ENCODE measurements around the gene TRIM47.

Gene TRIM47

GRCh38 chr17:75908201-75908600, 29.8 kb upstream of the TRIM47 start:
- DNase-seq = no peak

GRCh38 chr17:75906143-75906884, 27.9 kb upstream of the TRIM47 start:
- no peak for DNase-seq

- peak; percentile 95 to 97 for DNase-seq
Observed at GRCh38 chr17:75904749-75905521, 26.6 kb upstream of the TRIM47 start, which contains the start of gene MRPL38. Gene MRPL38 (minus strand): TSS chr17:75904884. CDS start chr17:75904875, 9 bp downstream.

DNA sequence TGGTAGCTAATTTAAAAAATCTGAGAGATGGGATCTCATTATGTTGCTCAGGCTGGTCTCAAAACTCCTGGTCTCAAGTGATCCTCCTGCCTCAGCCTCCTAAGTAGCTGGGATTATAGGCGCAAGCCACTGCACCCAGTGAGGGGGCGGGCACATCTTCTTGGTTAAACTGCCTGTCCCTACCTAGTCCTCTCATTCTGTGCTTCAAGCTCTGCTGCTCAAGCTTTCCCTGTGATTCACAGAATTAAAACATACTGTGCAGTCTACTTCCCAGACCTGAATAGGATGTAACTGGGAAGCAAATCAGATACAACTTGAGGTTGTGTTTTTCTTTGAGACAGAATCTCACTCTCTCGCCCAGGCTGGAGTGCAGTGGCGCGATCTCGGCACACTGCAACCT, 24.0 kb upstream of the TRIM47 start:
- no peak for DNase-seq

- DNase-seq = no peak
Observed at GRCh38 chr17:75901727-75902126, 23.3 kb upstream of the TRIM47 start.

DNA sequence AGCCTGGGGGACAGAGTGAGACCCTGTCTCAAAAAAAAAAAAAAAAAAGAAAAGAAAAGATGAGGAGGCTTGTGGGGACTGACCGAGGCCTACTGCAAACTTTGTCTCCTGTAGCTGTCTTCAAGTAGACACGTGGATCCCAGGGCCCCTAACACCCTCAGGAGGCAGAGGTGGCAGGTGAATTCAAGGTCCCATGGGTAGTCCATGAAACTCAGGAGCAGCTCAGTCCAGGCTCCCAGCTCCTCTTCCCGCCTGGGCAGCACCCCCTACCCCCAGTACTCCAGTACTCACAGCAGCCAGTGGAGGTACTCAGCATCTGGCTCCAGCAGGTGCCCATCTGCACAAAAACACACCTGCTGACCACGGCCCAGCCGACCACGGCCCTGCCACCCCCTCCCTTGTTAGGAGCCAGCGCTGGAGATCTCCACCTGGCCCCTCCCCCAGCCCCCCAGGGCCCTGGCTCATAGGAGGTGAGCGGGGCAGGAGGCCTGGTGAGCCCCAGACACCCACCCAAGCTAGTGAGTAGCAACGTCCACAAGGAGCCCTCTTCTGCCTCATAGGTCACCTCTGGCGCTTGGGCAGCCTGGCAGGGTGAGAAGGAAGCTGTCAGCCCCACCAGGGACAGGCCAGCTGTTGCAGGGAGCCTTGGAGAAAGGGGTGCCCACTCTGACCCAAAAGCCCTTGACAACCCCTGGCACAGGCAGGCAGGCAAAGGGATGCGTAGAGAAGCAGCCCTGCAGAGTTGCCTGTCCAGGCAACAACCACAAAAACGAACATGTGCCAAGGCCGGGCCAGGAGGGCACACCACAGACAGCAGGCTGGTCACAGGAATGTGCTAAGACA, 22.5 kb upstream of the TRIM47 start:
- no peak for DNase-seq

GRCh38 chr17:75899767-75900468, 21.5 kb upstream of the TRIM47 start:
- DNase-seq = no peak

DNA sequence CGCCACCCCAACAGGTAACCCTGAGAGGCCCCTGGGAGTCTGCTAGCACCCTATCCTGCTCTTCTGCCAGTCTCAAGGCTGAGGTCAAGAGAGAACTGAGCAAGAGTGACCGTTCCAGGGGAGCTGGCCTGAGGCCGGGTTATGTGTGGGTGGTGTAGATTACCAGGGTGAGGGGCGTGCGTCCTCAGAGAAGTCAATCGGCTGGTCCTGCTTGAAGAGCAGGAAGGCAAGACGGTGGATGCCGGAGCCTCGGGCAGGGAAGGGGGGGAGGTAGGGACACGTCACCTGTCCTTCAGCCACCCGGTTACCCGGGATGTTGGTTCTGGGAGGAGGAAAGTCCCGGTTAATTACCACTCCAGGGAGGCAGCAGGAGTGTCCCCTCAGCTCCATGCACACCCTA, 21.0 kb upstream of the TRIM47 start:
- DNase-seq = no peak

GRCh38 chr17:75898791-75899190, 20.4 kb upstream of the TRIM47 start:
- no peak for DNase-seq

DNA sequence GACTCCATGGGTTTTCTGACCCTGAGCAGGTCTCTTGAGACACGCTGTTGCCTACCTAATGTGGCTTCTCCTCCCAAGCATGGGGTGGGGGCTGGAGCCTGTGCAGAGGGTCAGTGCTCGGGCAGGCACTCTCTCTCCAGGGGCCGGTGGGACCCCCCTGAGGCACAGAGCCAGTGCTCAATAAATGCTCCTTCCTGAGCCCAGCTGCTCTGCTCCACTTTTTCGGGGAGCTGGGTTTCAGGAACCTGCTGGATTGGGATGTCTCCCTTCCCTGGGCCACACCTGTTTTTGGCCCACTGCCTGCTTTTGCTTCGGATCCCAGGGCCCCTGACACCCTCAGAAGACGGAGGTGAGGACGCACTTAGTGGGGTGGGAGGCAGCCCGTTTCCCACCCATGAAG, 19.7 kb upstream of the TRIM47 start:
- DNase-seq = no peak

DNA sequence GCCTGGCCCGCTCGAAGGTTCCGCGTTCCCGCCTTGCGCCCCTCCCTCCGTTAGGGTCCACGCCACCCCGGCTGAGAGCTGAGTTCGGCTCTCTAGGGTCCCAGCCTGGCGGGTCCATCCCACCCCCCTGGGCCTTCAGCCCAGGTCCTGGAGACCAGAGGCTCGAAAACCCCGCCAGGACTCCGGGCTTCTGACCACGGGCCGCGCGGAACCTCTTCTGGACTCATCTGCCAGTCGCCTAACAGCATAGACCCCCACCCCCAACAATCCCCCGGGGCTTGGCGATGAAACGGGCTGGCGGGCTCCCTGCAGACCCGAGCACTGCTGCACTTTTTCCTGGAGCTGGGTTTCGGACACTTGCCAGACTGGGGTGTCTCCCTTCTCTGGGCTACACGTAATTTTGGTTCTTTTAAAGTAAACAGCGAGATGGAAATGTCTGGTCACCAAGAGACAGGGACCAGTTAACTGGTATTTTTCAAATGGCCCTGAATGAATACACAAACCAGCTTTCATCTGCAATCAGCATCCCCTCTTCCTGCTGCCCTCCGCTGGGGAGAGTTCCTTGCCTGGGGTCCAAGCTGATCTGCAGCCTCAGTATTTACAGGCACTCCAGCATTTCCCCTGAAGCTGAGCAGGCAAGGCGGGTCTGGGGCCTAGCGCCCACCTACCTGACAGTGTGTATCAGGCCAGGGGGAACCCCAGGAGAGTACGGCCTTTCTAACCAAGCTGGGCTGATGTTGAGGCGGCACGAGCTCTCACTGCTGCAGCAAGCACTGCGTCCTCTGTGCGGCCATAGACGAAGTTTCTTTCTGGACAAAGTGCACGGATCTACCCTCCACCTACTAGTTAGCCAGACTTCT, 19.0 kb upstream of the TRIM47 start:
- no peak for DNase-seq

DNA sequence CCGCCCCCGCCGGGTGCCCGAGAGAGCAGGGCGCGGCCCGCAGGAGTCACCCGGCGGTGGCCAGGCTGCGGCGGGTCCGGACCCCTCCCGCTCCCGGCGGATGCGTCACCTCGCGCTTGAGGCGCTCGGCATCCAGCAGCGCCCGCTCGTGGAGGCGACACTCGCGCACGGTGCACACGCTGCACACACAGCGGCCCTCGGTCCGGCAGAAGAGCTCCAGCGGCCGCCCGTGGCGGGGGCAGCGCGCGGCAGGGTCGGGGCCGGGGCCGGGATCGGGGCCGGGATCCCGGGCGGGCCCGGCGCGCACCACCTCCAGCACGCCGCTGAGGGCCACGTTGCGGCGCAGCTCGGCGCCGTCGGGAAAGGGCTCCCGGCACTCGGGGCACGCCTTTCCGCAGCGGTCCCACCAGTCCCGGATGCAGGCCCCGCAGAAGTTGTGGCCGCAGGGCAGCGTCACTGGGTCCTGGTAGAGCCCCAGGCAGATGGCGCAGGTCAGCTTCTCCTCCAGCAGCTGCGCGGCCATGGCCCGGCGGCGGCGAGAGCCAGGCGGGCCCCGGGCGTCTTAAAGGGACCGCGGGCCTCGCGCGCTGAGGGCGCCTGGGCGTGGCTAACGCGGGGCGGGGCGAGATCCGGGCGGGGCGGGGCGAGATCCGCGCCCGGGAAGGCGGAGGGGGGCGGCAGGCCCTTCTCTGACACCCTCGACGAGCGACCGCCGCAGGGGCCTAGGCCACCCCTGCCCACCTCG, 18.2 kb upstream of the TRIM47 start, which contains the start of gene TRIM65:
TSS of gene TRIM65 (minus strand) at position 537 of the 745 bp plus-strand sequence. CDS start at position 523, 14 bp downstream.
- DNase-seq = peak; percentile 78 to 80

DNA sequence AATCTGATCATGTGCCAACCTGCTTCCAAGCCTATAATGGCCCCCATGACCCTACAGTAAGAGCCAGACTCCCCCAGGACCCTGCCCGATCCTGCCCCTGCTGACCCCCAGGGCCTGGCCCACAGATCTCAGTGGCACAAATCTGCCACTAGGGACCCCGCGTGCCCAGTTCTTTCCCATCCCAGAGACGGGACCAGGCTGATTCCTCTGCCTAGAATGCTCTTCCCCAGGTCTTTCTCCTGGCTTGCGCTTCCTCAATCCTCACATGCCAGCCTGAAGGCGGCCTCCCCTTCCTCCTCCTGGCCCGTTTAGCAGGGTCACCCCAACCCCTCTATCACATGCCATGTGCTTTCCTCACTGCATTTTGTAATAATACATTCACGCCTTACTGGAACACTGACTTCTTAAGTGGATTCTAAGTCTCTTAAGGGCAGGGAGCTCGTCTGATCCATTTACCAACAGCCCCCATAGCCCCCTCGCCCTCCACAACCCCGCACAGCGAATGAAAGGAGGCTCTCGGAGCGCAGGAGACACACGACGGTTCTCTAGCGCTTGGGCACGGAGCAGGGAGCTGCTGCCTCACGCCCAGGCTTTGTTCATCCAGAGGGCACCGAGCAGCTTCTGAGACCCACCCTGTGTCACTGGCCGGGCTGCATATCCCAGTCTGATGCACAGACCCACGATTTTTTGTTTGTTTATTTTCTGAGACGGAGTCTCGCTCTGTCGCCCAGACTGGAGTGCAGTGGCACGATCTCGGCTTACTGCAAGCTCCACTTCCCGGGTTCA, 17.2 kb upstream of the TRIM47 start:
- DNase-seq = no peak

- no peak for DNase-seq
Observed at GRCh38 chr17:75894049-75894733, 15.8 kb upstream of the TRIM47 start.

- DNase-seq = no peak
Observed at GRCh38 chr17:75893305-75894048, 15.1 kb upstream of the TRIM47 start.

- no peak for DNase-seq
Observed at GRCh38 chr17:75892556-75893224, 14.3 kb upstream of the TRIM47 start.

GRCh38 chr17:75891605-75892555, 13.5 kb upstream of the TRIM47 start:
- DNase-seq = no peak
